B cell (primary cell): ENCODE data around the gene STK24.

Experiments used
- EZH2 ChIP-seq: IDR thresholded peaks from 2 replicates; pipeline ENCODE4 v1.6.1; 2012; ENCODE audit warnings: borderline replicate concordance, low read depth, mild to moderate bottlenecking, moderate library complexity, low read length; ENCODE audit not compliant: insufficient read depth, poor library complexity, severe bottlenecking
- TF ChIP-seq, protein P1 (sequence below): fragments of 200-600 bp; IDR thresholded peaks from one replicate; pipeline ENCODE4 v1.8.0; 2022; ENCODE audit warnings: antibody characterized with exemption, mild to moderate bottlenecking

DNA sequence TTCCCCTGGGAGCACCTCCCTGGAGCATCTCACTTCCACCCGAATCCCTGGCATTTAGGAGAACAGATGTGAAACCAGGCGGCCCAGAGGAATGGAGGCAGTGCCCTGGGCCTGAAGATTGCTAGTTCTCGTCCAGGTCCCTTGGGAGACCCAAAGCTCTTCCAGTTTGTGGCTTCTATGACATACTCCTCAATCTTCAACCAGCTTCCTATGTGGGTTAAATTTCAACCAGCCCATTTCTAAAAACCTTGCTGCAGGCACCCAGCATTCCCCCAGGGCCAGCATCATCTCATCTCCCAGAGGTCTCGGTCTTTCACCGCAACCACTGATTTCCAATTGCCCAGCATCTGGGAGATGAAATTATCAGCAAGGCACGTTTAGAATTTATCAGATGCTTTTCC lies 46.0 kb upstream of the STK24 start:
- TF ChIP-seq EZH2: no peak
- TF ChIP-seq, protein P1, sequence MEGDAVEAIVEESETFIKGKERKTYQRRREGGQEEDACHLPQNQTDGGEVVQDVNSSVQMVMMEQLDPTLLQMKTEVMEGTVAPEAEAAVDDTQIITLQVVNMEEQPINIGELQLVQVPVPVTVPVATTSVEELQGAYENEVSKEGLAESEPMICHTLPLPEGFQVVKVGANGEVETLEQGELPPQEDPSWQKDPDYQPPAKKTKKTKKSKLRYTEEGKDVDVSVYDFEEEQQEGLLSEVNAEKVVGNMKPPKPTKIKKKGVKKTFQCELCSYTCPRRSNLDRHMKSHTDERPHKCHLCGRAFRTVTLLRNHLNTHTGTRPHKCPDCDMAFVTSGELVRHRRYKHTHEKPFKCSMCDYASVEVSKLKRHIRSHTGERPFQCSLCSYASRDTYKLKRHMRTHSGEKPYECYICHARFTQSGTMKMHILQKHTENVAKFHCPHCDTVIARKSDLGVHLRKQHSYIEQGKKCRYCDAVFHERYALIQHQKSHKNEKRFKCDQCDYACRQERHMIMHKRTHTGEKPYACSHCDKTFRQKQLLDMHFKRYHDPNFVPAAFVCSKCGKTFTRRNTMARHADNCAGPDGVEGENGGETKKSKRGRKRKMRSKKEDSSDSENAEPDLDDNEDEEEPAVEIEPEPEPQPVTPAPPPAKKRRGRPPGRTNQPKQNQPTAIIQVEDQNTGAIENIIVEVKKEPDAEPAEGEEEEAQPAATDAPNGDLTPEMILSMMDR: no peak
